HEK293T (cell line): ENCODE data around the gene MAD1L1.

ENCODE experiments used
- CTCF ChIA-PET: fragments of 350-600 bp; formaldehyde crosslinking; extraction: SDS; loops from one replicate; lab custom pipeline; 2021; ENCODE audit warnings: antibody characterized with exemption, inconsistent platforms; lab: Yijun Ruan, JAX
- POLR2A ChIA-PET: fragments of 350-600 bp; formaldehyde crosslinking; extraction: SDS; loops from one replicate; lab custom pipeline; 2020; ENCODE audit warnings: antibody characterized with exemption, inconsistent platforms; lab: Yijun Ruan, JAX
- DNase-seq: peaks from one replicate; pipeline ENCODE4 v3.0.0; 2012; ENCODE audit warnings: mixed read lengths; ENCODE audit errors: extremely low spot score
- ARNT ChIP-seq: fragments of 450-650 bp; IDR thresholded peaks from 2 replicates; pipeline ENCODE4 v1.6.1; 2017; ENCODE audit warnings: mild to moderate bottlenecking
- BHLHE40 ChIP-seq: fragments of 450-650 bp; IDR thresholded peaks from 2 replicates; pipeline ENCODE4 v1.6.1; 2016; ENCODE audit warnings: mild to moderate bottlenecking, moderate library complexity, borderline replicate concordance
- CTBP1 ChIP-seq: fragments of 450-650 bp; IDR thresholded peaks from 2 replicates; pipeline ENCODE4 v1.6.1; 2016; ENCODE audit warnings: borderline replicate concordance
- ELF4 ChIP-seq: fragments of 450-650 bp; IDR thresholded peaks from 2 replicates; pipeline ENCODE4 v1.6.1; 2017; ENCODE audit warnings: antibody characterized with exemption
- FOXA1 ChIP-seq: fragments of 450-650 bp; IDR thresholded peaks from 2 replicates; pipeline ENCODE4 v1.6.1; 2016; ENCODE audit warnings: mild to moderate bottlenecking
- FOXK2 ChIP-seq: fragments of 450-650 bp; IDR thresholded peaks from 2 replicates; pipeline ENCODE4 v1.6.1; 2016; ENCODE audit warnings: mild to moderate bottlenecking
- FOXM1 ChIP-seq: fragments of 450-650 bp; IDR thresholded peaks from 2 replicates; pipeline ENCODE4 v1.6.1; 2017; ENCODE audit warnings: mild to moderate bottlenecking, borderline replicate concordance
- HDGF ChIP-seq: fragments of 450-650 bp; IDR thresholded peaks from 2 replicates; pipeline ENCODE4 v1.6.1; 2017; ENCODE audit warnings: antibody characterized with exemption, borderline replicate concordance
- L3MBTL2 ChIP-seq: fragments of 450-650 bp; conservative IDR thresholded peaks from 2 replicates; pipeline ENCODE4 v1.6.1; 2016; ENCODE audit warnings: mild to moderate bottlenecking
- LEF1 ChIP-seq: fragments of 450-650 bp; IDR thresholded peaks from 2 replicates; pipeline ENCODE4 v1.6.1; 2017; ENCODE audit warnings: mild to moderate bottlenecking, borderline replicate concordance
- NFRKB ChIP-seq: fragments of 450-650 bp; IDR thresholded peaks from 2 replicates; pipeline ENCODE4 v1.6.1; 2016; ENCODE audit warnings: mild to moderate bottlenecking, moderate library complexity
- PKNOX1 ChIP-seq: fragments of 450-650 bp; IDR thresholded peaks from 2 replicates; pipeline ENCODE4 v1.6.1; 2016
- SP1 ChIP-seq: fragments of 450-650 bp; IDR thresholded peaks from 2 replicates; pipeline ENCODE4 v1.6.1; 2017
- SUZ12 ChIP-seq: fragments of 450-650 bp; IDR thresholded peaks from 2 replicates; pipeline ENCODE4 v1.6.1; 2016; ENCODE audit warnings: mild to moderate bottlenecking
- TARDBP ChIP-seq: fragments of 450-650 bp; IDR thresholded peaks from 2 replicates; pipeline ENCODE4 v1.6.1; 2016
- ZNF384 ChIP-seq: fragments of 450-650 bp; IDR thresholded peaks from 2 replicates; pipeline ENCODE4 v1.6.1; 2016

MAD1L1 gene

GRCh38 chr7:2087744-2088143 lies 145.0 kb downstream of the MAD1L1 start:
- DNase-seq: no peak
- ChIA-PET POLR2A (no interaction called here), CTCF (no interaction called here)
- TF ChIP-seq SUZ12: no peak
- TF ChIP-seq SP1: no peak
- TF ChIP-seq NFRKB: no peak
- no peak for TF ChIP-seq TARDBP
- no peak for TF ChIP-seq CTBP1
- no peak for TF ChIP-seq ARNT
- no peak for TF ChIP-seq FOXM1
- no peak for TF ChIP-seq FOXA1
- TF ChIP-seq ELF4: no peak
- no peak for TF ChIP-seq LEF1
- TF ChIP-seq HDGF: no peak
- TF ChIP-seq ZNF384: no peak

GRCh38 chr7:2086229-2086628 lies 146.5 kb downstream of the MAD1L1 start:
- no peak for DNase-seq
- TF ChIP-seq SUZ12 (no peak), HDGF (no peak), LEF1 (no peak), PKNOX1 (no peak)
- ChIA-PET POLR2A (no interaction called here), CTCF (no interaction called here)

GRCh38 chr7:2085804-2086203 lies 146.9 kb downstream of the MAD1L1 start:
- no peak for DNase-seq
- TF ChIP-seq FOXM1 (no peak), LEF1 (no peak), BHLHE40 (no peak), NFRKB (no peak), ELF4 (no peak), ARNT (no peak), SP1 (no peak), SUZ12 (no peak), CTBP1 (no peak), PKNOX1 (no peak), ZNF384 (no peak), FOXK2 (no peak), HDGF (no peak), FOXA1 (no peak), TARDBP (no peak), L3MBTL2 (no peak)
- POLR2A ChIA-PET: interaction anchor here (0.8 kb wide), 1 partner anchor 9 kb away, joined by 3 read pairs; no protein-coding TSS in a partner anchor
- CTCF ChIA-PET: no interaction called here

GRCh38 chr7:2084781-2085505 lies 147.8 kb downstream of the MAD1L1 start:
- ChIA-PET POLR2A (interaction anchor here (0.8 kb wide), 1 partner anchor 8 kb away, joined by 3 read pairs; no protein-coding TSS in a partner anchor), CTCF (no interaction called here)
- DNase-seq: no peak
- TF ChIP-seq CTBP1: no peak
- TF ChIP-seq SP1: no peak
- no peak for TF ChIP-seq FOXM1
- TF ChIP-seq PKNOX1: no peak
- no peak for TF ChIP-seq L3MBTL2

- TF ChIP-seq ELF4 (no peak), LEF1 (no peak), SUZ12 (no peak), HDGF (no peak), FOXK2 (no peak), NFRKB (no peak), SP1 (no peak), ZNF384 (no peak), TARDBP (no peak), PKNOX1 (no peak), BHLHE40 (no peak), CTBP1 (no peak), ARNT (no peak), FOXM1 (no peak), FOXA1 (no peak)
- POLR2A ChIA-PET: no interaction called here
- CTCF ChIA-PET: no interaction called here
These were observed 148.4 kb downstream of the MAD1L1 start for GRCh38 chr7:2084331-2084730.

GRCh38 chr7:2083362-2083761 lies 149.4 kb downstream of the MAD1L1 start:
- ChIA-PET CTCF (no interaction called here), POLR2A (no interaction called here)
- DNase-seq: no peak
- TF ChIP-seq CTBP1: no peak
- no peak for TF ChIP-seq FOXA1
- TF ChIP-seq FOXM1: no peak
- TF ChIP-seq ZNF384: no peak
- TF ChIP-seq SUZ12: no peak
- no peak for TF ChIP-seq SP1
- no peak for TF ChIP-seq ARNT
- no peak for TF ChIP-seq TARDBP
- TF ChIP-seq L3MBTL2: no peak
- TF ChIP-seq HDGF: no peak

More at GRCh38 chr7:2084331-2084730, 148.4 kb downstream of the MAD1L1 start:
- no peak for DNase-seq
